ENCODE measurements around the gene ZNF75A.

ZNF75A gene

GRCh38 chr16:3283543-3284447, 21.5 kb upstream of the ZNF75A start:
- H3K79me2 ChIP-seq (ENCODE audit: control insufficient read depth, low read length): peaks cover 52% of the 10 kb centered on the region

GRCh38 chr16:3285131-3285530, 20.2 kb upstream of the ZNF75A start:
- Histone ChIP-seq H3K4me1 (ENCODE audit: control insufficient read depth, low read length) (peaks cover 24% of the 10 kb centered on the region), H3K27ac (ENCODE audit: low read depth, low read length) (no peak overlapping the region), H4K20me1 (ENCODE audit: control insufficient read depth, insufficient read depth, low read depth, low read length) (no peaks in the 10 kb centered on the region), H3F3A (ENCODE audit: control insufficient read depth, insufficient read depth) (no peaks in the 10 kb centered on the region), H3K27me3 (ENCODE audit: control insufficient read depth, low read length) (no peaks in the 10 kb centered on the region), H3K79me2 (ENCODE audit: control insufficient read depth, low read length) (peaks cover 65% of the 10 kb centered on the region), H3K4me2 (ENCODE audit: low read length) (peak overlapping the region; percentile 98), H3K36me3 (ENCODE audit: control insufficient read depth, low read length) (peaks cover 63% of the 10 kb centered on the region), H3K9me3 (ENCODE audit: control insufficient read depth, insufficient read depth, low read length) (peaks cover 55% of the 10 kb centered on the region), H3K4me3 (ENCODE audit: low read length) (peak overlapping the region; percentile 77), H3K9me2 (replicated peaks; ENCODE audit: control insufficient read depth, low read length) (no peaks in the 10 kb centered on the region)
- TF ChIP-seq CTCF (IDR thresholded peaks at IDR 0.05; ENCODE audit: low read depth, low read length, poor library complexity, severe bottlenecking): no peak
- no peak for TF ChIP-seq EZH2phosphoT487 (IDR thresholded peaks at IDR 0.05; ENCODE audit: borderline replicate concordance, low read length)

More at GRCh38 chr16:3283543-3284447, 21.5 kb upstream of the ZNF75A start:
- TF ChIP-seq EZH2phosphoT487 (IDR thresholded peaks at IDR 0.05; ENCODE audit: borderline replicate concordance, low read length): no peak
- no peak for TF ChIP-seq CTCF (IDR thresholded peaks at IDR 0.05; ENCODE audit: low read depth, low read length, poor library complexity, severe bottlenecking)
- peaks cover 42% of the 10 kb centered on the region for H3K9me3 ChIP-seq (ENCODE audit: control insufficient read depth, insufficient read depth, low read length)
- peaks cover 50% of the 10 kb centered on the region for H3K36me3 ChIP-seq (ENCODE audit: control insufficient read depth, low read length)
- no peaks in the 10 kb centered on the region for H3K27me3 ChIP-seq (ENCODE audit: control insufficient read depth, low read length)
- H4K20me1 ChIP-seq (ENCODE audit: control insufficient read depth, insufficient read depth, low read depth, low read length): no peaks in the 10 kb centered on the region
- no peaks in the 10 kb centered on the region for H3F3A ChIP-seq (ENCODE audit: control insufficient read depth, insufficient read depth)
- H3K9me2 ChIP-seq (replicated peaks; ENCODE audit: control insufficient read depth, low read length): no peaks in the 10 kb centered on the region
- H3K27ac ChIP-seq (ENCODE audit: low read depth, low read length): peak overlapping the region; percentile 84
- H3K4me2 ChIP-seq (ENCODE audit: low read length): peak overlapping the region; percentile 98
- H3K4me3 ChIP-seq (ENCODE audit: low read length): peak overlapping the region; percentile 77
- peaks cover 24% of the 10 kb centered on the region for H3K4me1 ChIP-seq (ENCODE audit: control insufficient read depth, low read length)

GRCh38 chr16:3289998-3290673, 15.2 kb upstream of the ZNF75A start:
- H3K9me3 ChIP-seq (ENCODE audit: control insufficient read depth, insufficient read depth, low read length): peaks cover 81% of the 10 kb centered on the region
- no peak overlapping the region for H3K27ac ChIP-seq (ENCODE audit: low read depth, low read length)
- H3K9me2 ChIP-seq (replicated peaks; ENCODE audit: control insufficient read depth, low read length): no peaks in the 10 kb centered on the region
- no peaks in the 10 kb centered on the region for H3F3A ChIP-seq (ENCODE audit: control insufficient read depth, insufficient read depth)
- peaks cover 1% of the 10 kb centered on the region for H3K4me1 ChIP-seq (ENCODE audit: control insufficient read depth, low read length)
- H3K4me3 ChIP-seq (ENCODE audit: low read length): no peak overlapping the region
- H3K36me3 ChIP-seq (ENCODE audit: control insufficient read depth, low read length): peaks cover 90% of the 10 kb centered on the region
- no peak for TF ChIP-seq EZH2phosphoT487 (IDR thresholded peaks at IDR 0.05; ENCODE audit: borderline replicate concordance, low read length)
- TF ChIP-seq CTCF (IDR thresholded peaks at IDR 0.05; ENCODE audit: low read depth, low read length, poor library complexity, severe bottlenecking): no peak
- no peaks in the 10 kb centered on the region for H3K27me3 ChIP-seq (ENCODE audit: control insufficient read depth, low read length)
- no peak overlapping the region for H3K4me2 ChIP-seq (ENCODE audit: low read length)
- peaks cover 84% of the 10 kb centered on the region for H3K79me2 ChIP-seq (ENCODE audit: control insufficient read depth, low read length)
- H4K20me1 ChIP-seq (ENCODE audit: control insufficient read depth, insufficient read depth, low read depth, low read length): no peaks in the 10 kb centered on the region
